Measurements from ENCODE around the gene NADK. TPM values are rescaled to one million over a fixed set of nuclear protein-coding genes. Genes with fewer than 3 reads are reported as not detected.
A peak's percentile ranks its signal among the peaks of the same experiment; 100 is the strongest.

The NADK gene, protein sequence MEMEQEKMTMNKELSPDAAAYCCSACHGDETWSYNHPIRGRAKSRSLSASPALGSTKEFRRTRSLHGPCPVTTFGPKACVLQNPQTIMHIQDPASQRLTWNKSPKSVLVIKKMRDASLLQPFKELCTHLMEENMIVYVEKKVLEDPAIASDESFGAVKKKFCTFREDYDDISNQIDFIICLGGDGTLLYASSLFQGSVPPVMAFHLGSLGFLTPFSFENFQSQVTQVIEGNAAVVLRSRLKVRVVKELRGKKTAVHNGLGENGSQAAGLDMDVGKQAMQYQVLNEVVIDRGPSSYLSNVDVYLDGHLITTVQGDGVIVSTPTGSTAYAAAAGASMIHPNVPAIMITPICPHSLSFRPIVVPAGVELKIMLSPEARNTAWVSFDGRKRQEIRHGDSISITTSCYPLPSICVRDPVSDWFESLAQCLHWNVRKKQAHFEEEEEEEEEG
- 81.8 and 84.5 TPM in 2 replicates for total RNA-seq

DNA sequence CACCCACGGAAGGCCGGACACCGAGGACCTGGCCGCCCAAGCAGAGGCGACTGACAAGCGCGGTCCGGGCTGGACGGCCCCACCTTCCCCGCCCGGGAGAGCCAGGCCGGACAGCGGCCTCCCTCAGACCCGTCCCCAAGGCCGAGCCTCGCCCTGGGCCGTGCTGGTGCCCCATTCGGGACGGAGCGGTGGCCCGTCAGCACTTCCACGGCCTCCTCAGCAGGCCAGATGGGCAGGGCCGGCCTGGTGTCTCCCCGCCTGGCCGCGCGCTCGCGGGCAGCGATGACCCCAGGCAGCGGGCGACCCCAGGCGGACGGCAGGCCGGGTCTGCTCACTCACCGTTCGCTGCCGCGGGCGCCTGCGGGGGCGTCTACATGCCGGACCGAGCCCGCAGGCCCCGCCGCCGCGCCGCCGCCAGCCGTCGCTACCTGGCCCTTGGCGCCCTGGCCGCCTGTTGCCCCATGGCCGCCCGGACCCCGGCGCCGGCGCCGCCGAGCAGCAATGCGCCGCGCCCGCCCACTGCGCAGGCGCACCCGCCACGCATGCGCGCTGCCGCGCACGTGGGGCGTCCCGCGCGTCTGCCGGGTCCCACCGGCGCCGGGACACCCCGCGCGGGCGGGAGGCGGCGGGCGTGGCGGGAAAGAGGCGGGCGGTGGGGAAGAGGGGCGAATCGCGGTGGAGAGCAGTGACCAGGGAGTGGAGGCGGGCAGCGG lies at the start of gene NADK:
TSS of gene NADK (minus strand) at position 521 of the 713 bp plus-strand sequence. CDS start 13,064 bp downstream, outside the sequence.
- DNase-seq (ENCODE audit: low spot score) = peak; percentile 74
- H3K36me3 Mint-ChIP-seq (ENCODE audit: low read depth) = peaks cover 26% of the 10 kb centered on the region
- peak within 1 kb of the TSS; percentile 90 for H3K4me3 Mint-ChIP-seq (ENCODE audit: low read depth)
- H3K9me3 Mint-ChIP-seq = no peaks in the 10 kb centered on the region
- intact Hi-C loops (cut with micrococcal nuclease) = no loop called here
- H3K27ac Mint-ChIP-seq = peak within 1 kb of the TSS; percentile 85
- no peaks in the 10 kb centered on the region for H3K27me3 Mint-ChIP-seq (ENCODE audit: low read depth)
- peaks cover 44% of the 10 kb centered on the region for H3K4me1 Mint-ChIP-seq (ENCODE audit: low read depth)

DNA sequence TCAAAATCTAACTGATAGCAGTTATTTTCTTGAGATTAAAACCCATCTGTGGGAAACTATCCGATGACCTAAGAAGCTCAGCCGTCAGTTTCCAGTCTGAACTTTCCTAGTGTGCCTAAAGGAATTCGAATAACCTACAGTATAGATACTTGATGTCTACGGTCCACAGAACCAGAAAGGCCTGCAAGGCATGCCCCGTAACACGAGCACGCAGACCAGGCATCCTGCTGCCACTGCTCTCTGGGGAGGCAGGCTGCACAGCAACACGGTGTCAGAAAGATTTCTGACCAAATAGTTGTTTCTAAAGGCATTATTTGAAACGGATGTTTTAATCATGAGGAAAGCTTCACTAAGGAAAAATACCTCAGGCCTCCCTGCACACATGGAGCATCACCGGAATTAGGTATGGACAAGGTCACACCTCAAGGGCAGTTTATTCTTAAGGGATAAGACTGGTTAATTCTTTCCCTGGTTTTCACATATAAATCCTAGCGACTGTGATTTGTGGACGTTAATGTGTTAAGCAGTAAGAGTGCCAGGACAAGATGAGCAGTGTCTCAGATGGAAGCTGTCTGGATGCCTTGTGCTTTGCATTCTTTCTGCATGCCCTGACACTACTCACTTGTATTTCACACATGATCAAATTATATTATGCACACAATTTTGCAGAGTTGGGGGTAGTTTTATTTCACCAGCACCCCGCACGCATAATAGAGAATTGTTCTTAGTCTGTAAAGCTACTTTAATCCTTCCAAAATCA lies 49.0 kb upstream of the NADK start:
- intact Hi-C loops (cut with micrococcal nuclease) = loop anchor here (5.0 kb wide), 1 partner anchor 60 kb away; no protein-coding TSS in a partner anchor
- DNase-seq (ENCODE audit: low spot score) = no peak
- Mint-ChIP-seq H3K27ac (peak overlapping the region; percentile 19), H3K36me3 (ENCODE audit: low read depth) (peaks cover 42% of the 10 kb centered on the region), H3K27me3 (ENCODE audit: low read depth) (no peaks in the 10 kb centered on the region), H3K4me1 (ENCODE audit: low read depth) (peaks cover 34% of the 10 kb centered on the region), H3K9me3 (no peaks in the 10 kb centered on the region), H3K4me3 (ENCODE audit: low read depth) (no peak overlapping the region)

DNA sequence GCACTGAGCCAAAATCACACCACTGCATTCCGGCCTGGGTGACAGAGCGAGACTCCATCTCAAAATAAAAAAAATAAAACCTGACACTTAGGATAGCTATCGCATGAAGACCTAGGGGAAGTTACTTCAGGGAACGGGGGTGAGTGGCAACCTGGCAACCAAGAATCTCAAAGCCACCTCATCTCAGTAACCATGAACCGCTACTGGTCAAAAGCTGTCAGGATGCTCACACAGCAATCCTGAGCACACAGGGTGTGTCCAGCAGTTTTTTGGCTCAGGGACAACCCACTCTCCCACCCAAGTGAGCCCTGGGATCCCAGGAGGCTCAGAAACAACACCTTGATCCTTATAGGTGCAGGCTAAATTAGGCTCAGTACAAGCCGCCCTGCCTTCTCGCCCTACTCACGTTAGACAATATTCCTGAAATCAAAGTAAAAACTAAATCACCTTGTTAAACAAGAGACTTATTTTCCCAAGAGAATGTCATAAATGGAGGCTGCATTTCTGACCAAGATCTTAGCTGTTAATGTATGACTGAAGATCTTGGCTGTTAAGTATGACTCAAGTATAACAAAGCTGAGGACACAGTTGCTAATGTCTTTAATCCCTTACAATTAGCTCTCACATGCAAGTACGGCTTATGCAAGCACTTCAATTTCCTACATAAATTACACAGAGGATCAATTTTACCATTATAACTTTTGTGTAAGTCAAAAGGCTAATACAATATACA lies 48.3 kb upstream of the NADK start:
- Mint-ChIP-seq H3K27me3 (ENCODE audit: low read depth) (no peaks in the 10 kb centered on the region), H3K4me1 (ENCODE audit: low read depth) (peaks cover 32% of the 10 kb centered on the region), H3K4me3 (ENCODE audit: low read depth) (no peak overlapping the region), H3K9me3 (no peaks in the 10 kb centered on the region), H3K27ac (peak overlapping the region; percentile 52), H3K36me3 (ENCODE audit: low read depth) (peaks cover 41% of the 10 kb centered on the region)
- intact Hi-C loops (cut with micrococcal nuclease) = loop anchor here (5.0 kb wide), 1 partner anchor 61 kb away; no protein-coding TSS in a partner anchor
- DNase-seq (ENCODE audit: low spot score) = no peak

DNA sequence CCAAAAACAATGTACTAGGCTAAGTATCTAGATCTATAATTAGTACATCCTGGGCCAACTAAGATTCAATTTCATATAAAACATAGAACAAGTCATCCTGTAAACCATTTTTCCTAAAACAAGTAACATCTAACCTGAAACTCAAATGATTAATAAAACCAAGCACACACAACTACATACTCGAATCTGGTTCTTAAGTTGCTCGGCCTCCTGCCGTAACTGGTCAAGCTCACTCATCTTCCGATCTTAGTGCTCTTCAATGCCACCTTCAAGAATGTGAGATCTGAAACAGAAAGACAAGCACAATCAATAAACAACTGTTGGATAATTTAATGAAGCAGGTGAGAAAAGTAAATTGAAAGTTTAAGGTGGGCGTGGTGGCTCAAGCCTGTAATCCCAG lies 46.9 kb upstream of the NADK start:
- intact Hi-C loops (cut with micrococcal nuclease) = loop anchor here (5.0 kb wide), 1 partner anchor 62 kb away; no protein-coding TSS in a partner anchor
- DNase-seq (ENCODE audit: low spot score) = no peak
- peak overlapping the region; percentile 77 for H3K27ac Mint-ChIP-seq
- H3K36me3 Mint-ChIP-seq (ENCODE audit: low read depth) = peaks cover 50% of the 10 kb centered on the region
- H3K4me1 Mint-ChIP-seq (ENCODE audit: low read depth) = peaks cover 30% of the 10 kb centered on the region
- H3K27me3 Mint-ChIP-seq (ENCODE audit: low read depth) = no peaks in the 10 kb centered on the region
- no peaks in the 10 kb centered on the region for H3K9me3 Mint-ChIP-seq
- H3K4me3 Mint-ChIP-seq (ENCODE audit: low read depth) = no peak overlapping the region

DNA sequence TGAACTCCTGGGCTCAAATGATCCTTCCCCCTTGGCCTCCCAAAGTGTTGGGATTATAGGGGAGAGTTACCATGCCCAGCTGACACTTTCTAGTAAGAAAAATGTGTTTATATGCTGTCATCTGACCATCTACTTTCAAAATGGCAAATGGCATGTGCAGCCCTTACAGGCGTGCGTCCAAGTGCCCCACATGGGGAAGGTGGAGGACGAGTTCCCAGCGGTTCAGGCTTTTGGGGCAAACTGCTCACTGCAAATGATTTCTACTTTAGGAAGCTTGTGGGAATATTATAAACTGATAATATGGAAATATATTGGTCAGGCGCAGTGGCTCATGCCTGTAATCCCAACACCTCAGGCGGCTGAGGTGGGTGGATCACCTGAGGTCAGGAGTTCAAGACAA lies 41.5 kb upstream of the NADK start:
- no peaks in the 10 kb centered on the region for H3K27me3 Mint-ChIP-seq (ENCODE audit: low read depth)
- no peaks in the 10 kb centered on the region for H3K9me3 Mint-ChIP-seq
- intact Hi-C loops (cut with micrococcal nuclease) = loop anchor here (5.0 kb wide), 1 partner anchor 37 kb away; no protein-coding TSS in a partner anchor
- peaks cover 9% of the 10 kb centered on the region for H3K4me1 Mint-ChIP-seq (ENCODE audit: low read depth)
- no peak overlapping the region for H3K27ac Mint-ChIP-seq
- no peak for DNase-seq (ENCODE audit: low spot score)
- H3K4me3 Mint-ChIP-seq (ENCODE audit: low read depth) = no peak overlapping the region
- H3K36me3 Mint-ChIP-seq (ENCODE audit: low read depth) = peaks cover 63% of the 10 kb centered on the region

DNA sequence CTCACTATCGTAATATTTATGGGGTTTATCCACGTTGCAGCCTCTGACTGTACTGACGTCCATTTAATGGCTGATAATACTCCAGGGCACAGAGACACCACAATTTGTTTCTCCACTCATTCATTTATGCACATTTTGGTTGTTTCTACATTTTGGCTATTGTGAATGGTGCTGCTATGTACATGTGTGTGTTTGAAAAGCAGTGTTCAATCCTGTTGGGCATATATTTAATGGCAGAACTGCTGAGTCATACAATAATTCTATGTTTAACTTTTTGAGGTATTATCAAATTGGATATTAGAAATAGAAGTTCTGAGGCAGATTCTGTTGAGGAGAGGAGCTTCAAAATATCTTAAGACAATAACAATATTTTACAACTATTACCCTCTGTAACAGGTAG lies 39.0 kb upstream of the NADK start:
- H3K36me3 Mint-ChIP-seq (ENCODE audit: low read depth) = peaks cover 62% of the 10 kb centered on the region
- H3K27me3 Mint-ChIP-seq (ENCODE audit: low read depth) = no peaks in the 10 kb centered on the region
- intact Hi-C loops (cut with micrococcal nuclease) = no loop called here
- no peak overlapping the region for H3K4me3 Mint-ChIP-seq (ENCODE audit: low read depth)
- no peak overlapping the region for H3K27ac Mint-ChIP-seq
- no peak for DNase-seq (ENCODE audit: low spot score)
- peaks cover 2% of the 10 kb centered on the region for H3K4me1 Mint-ChIP-seq (ENCODE audit: low read depth)
- no peaks in the 10 kb centered on the region for H3K9me3 Mint-ChIP-seq

DNA sequence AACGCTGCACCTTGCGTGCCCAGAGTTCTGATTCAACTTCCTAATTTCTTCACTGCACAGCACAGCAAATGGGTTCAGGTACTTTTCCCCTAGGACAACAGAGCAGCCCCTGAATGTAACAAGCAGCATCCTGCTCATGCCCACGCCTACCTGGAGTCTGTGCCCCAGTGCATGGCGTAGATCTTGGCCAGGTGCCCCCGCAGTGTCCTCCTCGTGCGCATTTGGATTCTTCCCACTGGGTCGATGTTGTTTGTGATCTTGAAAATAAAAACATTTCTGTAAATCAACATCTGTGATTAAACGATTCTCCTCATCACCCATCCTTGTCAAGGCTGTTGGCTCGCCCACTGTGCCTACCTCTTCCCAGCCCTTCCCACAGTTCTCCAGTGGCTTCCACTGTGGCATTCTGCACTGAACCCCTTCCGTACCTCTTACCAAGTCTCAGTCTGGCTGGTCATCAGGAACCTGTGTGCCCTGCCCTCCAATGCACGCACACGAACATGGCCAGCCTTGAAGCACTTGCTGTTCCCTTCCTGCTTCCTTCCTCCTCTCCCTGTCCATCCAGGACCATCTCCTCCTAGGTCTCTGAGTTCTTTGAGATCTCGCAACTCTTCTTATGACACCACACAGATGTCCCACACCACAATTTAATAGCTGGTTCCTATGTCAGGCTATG lies 37.5 kb upstream of the NADK start:
- H3K36me3 Mint-ChIP-seq (ENCODE audit: low read depth) = peaks cover 57% of the 10 kb centered on the region
- no peak overlapping the region for H3K4me3 Mint-ChIP-seq (ENCODE audit: low read depth)
- intact Hi-C loops (cut with micrococcal nuclease) = no loop called here
- no peaks in the 10 kb centered on the region for H3K27me3 Mint-ChIP-seq (ENCODE audit: low read depth)
- no peak overlapping the region for H3K27ac Mint-ChIP-seq
- no peaks in the 10 kb centered on the region for H3K9me3 Mint-ChIP-seq
- H3K4me1 Mint-ChIP-seq (ENCODE audit: low read depth) = peaks cover 2% of the 10 kb centered on the region
- no peak for DNase-seq (ENCODE audit: low spot score)

DNA sequence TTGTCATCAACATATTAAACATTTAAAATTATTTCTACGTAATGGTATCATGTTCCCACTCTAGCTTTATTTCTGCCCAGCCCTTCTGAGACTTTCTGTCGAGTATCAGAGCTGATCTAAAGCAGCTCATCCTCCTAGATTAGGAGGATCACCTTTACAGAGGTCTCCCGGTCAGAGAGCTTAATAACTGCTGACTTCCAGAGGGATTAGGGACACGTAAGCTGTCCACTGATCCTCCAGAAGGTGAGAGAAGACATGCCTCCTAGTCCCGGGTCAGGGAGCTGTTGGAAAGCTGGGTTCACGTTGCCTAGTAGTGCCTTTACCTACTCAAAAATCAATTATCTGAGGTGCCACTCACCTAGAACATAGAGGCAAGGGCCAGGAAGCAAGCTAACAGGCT lies 31.2 kb upstream of the NADK start:
- intact Hi-C loops (cut with micrococcal nuclease) = no loop called here
- DNase-seq (ENCODE audit: low spot score) = no peak
- no peaks in the 10 kb centered on the region for H3K9me3 Mint-ChIP-seq
- H3K4me3 Mint-ChIP-seq (ENCODE audit: low read depth) = no peak overlapping the region
- no peak overlapping the region for H3K27ac Mint-ChIP-seq
- peaks cover 2% of the 10 kb centered on the region for H3K4me1 Mint-ChIP-seq (ENCODE audit: low read depth)
- H3K36me3 Mint-ChIP-seq (ENCODE audit: low read depth) = peaks cover 47% of the 10 kb centered on the region
- no peaks in the 10 kb centered on the region for H3K27me3 Mint-ChIP-seq (ENCODE audit: low read depth)

DNA sequence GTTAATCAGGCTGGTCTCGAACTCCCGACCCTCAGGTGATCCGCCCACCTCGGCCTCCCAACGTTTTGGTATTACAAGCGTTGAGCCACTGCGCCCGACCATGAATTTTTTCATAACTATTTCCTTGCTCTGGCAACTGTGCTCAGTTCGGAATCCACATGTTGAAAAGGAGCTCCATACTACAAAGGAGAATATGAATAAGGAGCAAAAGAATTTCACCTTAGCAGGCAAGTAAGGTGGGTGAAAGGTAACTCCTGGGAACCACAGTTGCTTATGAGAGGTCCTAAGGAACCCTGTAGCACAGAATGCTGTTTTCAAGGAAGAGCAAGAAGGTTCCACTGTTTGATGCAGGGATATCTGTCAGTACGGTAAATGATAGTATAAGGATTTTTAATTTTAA lies 29.9 kb upstream of the NADK start:
- H3K36me3 Mint-ChIP-seq (ENCODE audit: low read depth) = peaks cover 46% of the 10 kb centered on the region
- H3K4me1 Mint-ChIP-seq (ENCODE audit: low read depth) = peaks cover 2% of the 10 kb centered on the region
- no peaks in the 10 kb centered on the region for H3K9me3 Mint-ChIP-seq
- H3K4me3 Mint-ChIP-seq (ENCODE audit: low read depth) = no peak overlapping the region
- no peaks in the 10 kb centered on the region for H3K27me3 Mint-ChIP-seq (ENCODE audit: low read depth)
- H3K27ac Mint-ChIP-seq = no peak overlapping the region
- no peak for DNase-seq (ENCODE audit: low spot score)
- intact Hi-C loops (cut with micrococcal nuclease) = no loop called here

DNA sequence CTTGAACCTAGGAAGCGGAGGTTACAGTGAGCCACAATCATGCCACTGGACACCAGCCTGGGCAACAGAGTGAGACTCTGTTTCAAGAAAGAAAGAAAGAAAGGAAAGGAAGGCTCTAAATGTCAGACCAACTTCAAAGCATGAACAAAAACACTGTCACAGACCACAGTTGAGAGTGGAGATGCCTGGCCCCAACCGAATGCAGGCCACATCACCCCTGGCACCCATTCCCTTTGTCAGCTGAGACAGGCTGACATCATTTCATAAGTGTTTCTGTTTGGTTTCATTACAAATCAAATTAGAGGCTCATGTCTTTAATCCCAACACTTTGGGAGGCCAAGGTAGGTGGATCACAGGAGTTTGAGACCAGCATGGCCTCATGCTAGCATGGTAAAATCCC lies 28.6 kb upstream of the NADK start:
- H3K4me1 Mint-ChIP-seq (ENCODE audit: low read depth) = peaks cover 2% of the 10 kb centered on the region
- no peak overlapping the region for H3K4me3 Mint-ChIP-seq (ENCODE audit: low read depth)
- no peaks in the 10 kb centered on the region for H3K9me3 Mint-ChIP-seq
- no peak for DNase-seq (ENCODE audit: low spot score)
- H3K36me3 Mint-ChIP-seq (ENCODE audit: low read depth) = peaks cover 46% of the 10 kb centered on the region
- intact Hi-C loops (cut with micrococcal nuclease) = no loop called here
- H3K27me3 Mint-ChIP-seq (ENCODE audit: low read depth) = no peaks in the 10 kb centered on the region
- no peak overlapping the region for H3K27ac Mint-ChIP-seq

DNA sequence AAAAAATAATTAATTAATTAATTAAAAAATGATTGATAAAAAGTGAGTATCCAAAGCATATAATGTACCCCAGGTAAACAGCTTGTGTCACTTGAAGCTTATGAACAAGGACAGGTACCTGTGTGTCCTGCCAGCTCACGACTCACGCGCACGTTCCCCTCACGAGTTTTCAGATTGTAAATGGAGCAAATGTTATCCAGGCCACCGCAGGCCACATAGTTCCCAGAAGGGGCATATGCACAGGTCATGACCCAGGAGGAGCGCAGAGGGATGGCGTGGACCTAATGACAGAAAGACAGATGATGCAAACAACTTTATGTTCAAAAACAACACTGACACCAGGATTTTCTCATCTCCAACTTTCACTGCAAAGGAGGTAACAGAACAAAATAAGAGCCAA lies 26.0 kb upstream of the NADK start:
- Mint-ChIP-seq H3K4me1 (ENCODE audit: low read depth) (peaks cover 6% of the 10 kb centered on the region), H3K27ac (no peak overlapping the region)

DNA sequence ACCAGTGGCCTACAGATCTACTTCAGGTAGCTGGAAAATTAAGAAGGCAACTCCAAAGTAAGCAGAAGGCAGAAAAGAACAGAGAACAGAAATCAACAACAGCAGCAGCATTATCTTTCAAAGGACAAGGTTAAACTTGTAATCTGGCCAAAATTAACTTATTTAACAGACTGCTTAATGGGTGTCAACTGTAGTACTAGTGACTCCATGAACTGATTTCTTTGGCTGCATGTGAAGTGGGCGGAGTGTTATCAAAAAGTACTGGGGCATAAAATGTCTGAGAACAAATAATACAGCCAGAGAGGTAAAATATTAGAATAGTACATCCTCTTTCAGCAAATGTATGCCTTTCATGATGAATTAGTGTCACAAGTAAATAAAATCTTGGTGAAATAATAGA lies 24.6 kb upstream of the NADK start:
- H3K27me3 Mint-ChIP-seq (ENCODE audit: low read depth) = no peaks in the 10 kb centered on the region
- no peak overlapping the region for H3K27ac Mint-ChIP-seq
- intact Hi-C loops (cut with micrococcal nuclease) = no loop called here
- H3K9me3 Mint-ChIP-seq = no peaks in the 10 kb centered on the region
- H3K4me1 Mint-ChIP-seq (ENCODE audit: low read depth) = peaks cover 6% of the 10 kb centered on the region
- no peak for DNase-seq (ENCODE audit: low spot score)
- peaks cover 51% of the 10 kb centered on the region for H3K36me3 Mint-ChIP-seq (ENCODE audit: low read depth)
- no peak overlapping the region for H3K4me3 Mint-ChIP-seq (ENCODE audit: low read depth)

More for the DNA sequence above, 26.0 kb upstream of the NADK start:
- no peak overlapping the region for H3K4me3 Mint-ChIP-seq (ENCODE audit: low read depth)
- H3K9me3 Mint-ChIP-seq = no peaks in the 10 kb centered on the region
- intact Hi-C loops (cut with micrococcal nuclease) = no loop called here
- H3K27me3 Mint-ChIP-seq (ENCODE audit: low read depth) = no peaks in the 10 kb centered on the region
- no peak for DNase-seq (ENCODE audit: low spot score)
- H3K36me3 Mint-ChIP-seq (ENCODE audit: low read depth) = peaks cover 53% of the 10 kb centered on the region
